SU-DHL-6 (cell line): ENCODE measurements around the gene MGAT4D.

Source experiments
- H2AFZ ChIP-seq: fragments of 200-600 bp; sonication (generic); 2 replicates; pipeline ENCODE4 v1.6.1; 2014; ENCODE audit warnings: low read depth, mild to moderate bottlenecking, moderate library complexity, mixed read lengths, antibody characterized with exemption, low read length; ENCODE audit not compliant: severe bottlenecking
- H3F3A ChIP-seq: fragments of 200-600 bp; shearing (Covaris generic); 2 replicates; pipeline ENCODE4 v1.6.0; 2016; ENCODE audit warnings: antibody characterized with exemption, mild to moderate bottlenecking; ENCODE audit not compliant: insufficient read depth
- H3K27ac ChIP-seq: fragments of 200-600 bp; sonication (generic); 2 replicates; pipeline ENCODE4 v1.5.1; 2016; ENCODE audit warnings: low read depth, mild to moderate bottlenecking, low read length, moderate library complexity, mixed read lengths
- H3K27me3 ChIP-seq: fragments of 200-600 bp; sonication (generic), shearing (Covaris generic); 2 replicates; pipeline ENCODE4 v1.6.0; 2014; ENCODE audit warnings: mild to moderate bottlenecking, low read length
- H3K36me3 ChIP-seq: fragments of 200-600 bp; sonication (generic); 2 replicates; pipeline ENCODE4 v1.6.1; 2014; ENCODE audit warnings: mild to moderate bottlenecking, low read length, mixed read lengths
- H3K4me2 ChIP-seq: fragments of 300-600, 200-600 bp; shearing (Covaris generic), sonication (generic); 2 replicates; pipeline ENCODE4 v1.6.0; 2014; ENCODE audit warnings: low read length, low read depth, mild to moderate bottlenecking; ENCODE audit not compliant: poor library complexity, severe bottlenecking
- H3K4me3 ChIP-seq: fragments of 200-600 bp; sonication (generic); 2 replicates; pipeline ENCODE4 v1.5.1; 2014; ENCODE audit warnings: antibody characterized with exemption, low read length, mild to moderate bottlenecking, mixed read lengths; ENCODE audit not compliant: insufficient read depth, poor library complexity, severe bottlenecking
- H3K79me2 ChIP-seq: fragments of 200-600 bp; sonication (generic); 2 replicates; pipeline ENCODE4 v1.6.1; 2014; ENCODE audit warnings: mild to moderate bottlenecking, low read length, moderate library complexity; ENCODE audit not compliant: insufficient read depth
- H3K9ac ChIP-seq: fragments of 200-600 bp; sonication (generic); 2 replicates; pipeline ENCODE4 v1.7.0; 2014; ENCODE audit warnings: mild to moderate bottlenecking, low read length
- H3K9me2 ChIP-seq: fragments of 200-600 bp; sonication (generic); replicated peaks from 2 replicates; pipeline ENCODE4 v1.6.1; 2014; ENCODE audit warnings: low read length; ENCODE audit not compliant: insufficient read depth
- H3K9me3 ChIP-seq: fragments of 200-600 bp; sonication (generic); 2 replicates; pipeline ENCODE4 v1.6.1; 2014; ENCODE audit warnings: low read length, mixed read lengths; ENCODE audit not compliant: insufficient read depth
- H4K20me1 ChIP-seq: fragments of 200-600 bp; sonication (generic); 2 replicates; pipeline ENCODE4 v1.6.1; 2014; ENCODE audit warnings: low read depth, mild to moderate bottlenecking, antibody characterized with exemption, low read length, moderate library complexity, mixed read lengths
- CTCF ChIP-seq: fragments of 200-600 bp; sonication (generic); IDR thresholded peaks from one replicate; pipeline ENCODE4 v1.5.1; 2017; ENCODE audit warnings: antibody characterized with exemption, mild to moderate bottlenecking, low read length, moderate library complexity; ENCODE audit not compliant: insufficient read depth, poor library complexity, severe bottlenecking
- EZH2phosphoT487 ChIP-seq: fragments of 200-600 bp; sonication (generic), shearing (Covaris generic); conservative IDR thresholded peaks from 2 replicates; pipeline ENCODE4 v1.6.1; 2018; ENCODE audit warnings: mild to moderate bottlenecking, antibody characterized with exemption, low read length, moderate library complexity, mixed read lengths

The MGAT4D gene

GRCh38 chr4:140504261-140504660 lies 6.2 kb upstream of the MGAT4D start:
- no peak overlapping the region for H3K9ac ChIP-seq
- no peaks in the 10 kb centered on the region for H3K9me3 ChIP-seq
- H3K4me3 ChIP-seq = no peak overlapping the region
- H2AFZ ChIP-seq = no peak overlapping the region
- H3K4me2 ChIP-seq = no peak overlapping the region
- no peaks in the 10 kb centered on the region for H3K36me3 ChIP-seq
- no peaks in the 10 kb centered on the region for H4K20me1 ChIP-seq
- H3K27me3 ChIP-seq = no peaks in the 10 kb centered on the region
- no peaks in the 10 kb centered on the region for H3K9me2 ChIP-seq
- H3K27ac ChIP-seq = no peak overlapping the region
- no peaks in the 10 kb centered on the region for H3K79me2 ChIP-seq
- TF ChIP-seq EZH2phosphoT487 (no peak), CTCF (no peak)
- no peaks in the 10 kb centered on the region for H3F3A ChIP-seq

- Histone ChIP-seq H3K9ac (no peak overlapping the region), H3K27ac (no peak overlapping the region), H3K9me2 (no peaks in the 10 kb centered on the region), H3K9me3 (no peaks in the 10 kb centered on the region), H3K4me2 (no peak overlapping the region), H3K79me2 (no peaks in the 10 kb centered on the region), H3K4me3 (no peak overlapping the region), H3F3A (no peaks in the 10 kb centered on the region), H2AFZ (no peak overlapping the region), H3K27me3 (no peaks in the 10 kb centered on the region), H4K20me1 (no peaks in the 10 kb centered on the region), H3K36me3 (no peaks in the 10 kb centered on the region)
- TF ChIP-seq CTCF (no peak), EZH2phosphoT487 (no peak)
These were observed 1.3 kb upstream of the MGAT4D start for GRCh38 chr4:140499391-140499790.

- H2AFZ ChIP-seq = no peak overlapping the region
- H3K27ac ChIP-seq = no peak overlapping the region
- no peak overlapping the region for H3K4me2 ChIP-seq
- H3K9me3 ChIP-seq = no peaks in the 10 kb centered on the region
- H3K4me3 ChIP-seq = no peak overlapping the region
- H3K9me2 ChIP-seq = no peaks in the 10 kb centered on the region
- TF ChIP-seq EZH2phosphoT487 = no peak
- TF ChIP-seq CTCF = no peak
- H3K9ac ChIP-seq = no peak overlapping the region
- H3K27me3 ChIP-seq = no peaks in the 10 kb centered on the region
- no peaks in the 10 kb centered on the region for H3K36me3 ChIP-seq
- H3K79me2 ChIP-seq = no peaks in the 10 kb centered on the region
- H4K20me1 ChIP-seq = no peaks in the 10 kb centered on the region
- H3F3A ChIP-seq = no peaks in the 10 kb centered on the region
These were observed 717 bp downstream of the MGAT4D start for GRCh38 chr4:140497405-140497746.

- Histone ChIP-seq H4K20me1 (no peaks in the 10 kb centered on the region), H3K9me3 (no peaks in the 10 kb centered on the region), H3K36me3 (no peaks in the 10 kb centered on the region), H3K27ac (no peak overlapping the region), H3K9ac (no peak overlapping the region), H3K79me2 (no peaks in the 10 kb centered on the region), H3K4me3 (no peak overlapping the region), H3K27me3 (no peaks in the 10 kb centered on the region), H3K9me2 (no peaks in the 10 kb centered on the region), H2AFZ (no peak overlapping the region), H3F3A (no peaks in the 10 kb centered on the region), H3K4me2 (no peak overlapping the region)
- TF ChIP-seq CTCF (no peak), EZH2phosphoT487 (no peak)
These were observed 12.2 kb downstream of the MGAT4D start for GRCh38 chr4:140485939-140486338.
